ENCODE results near the gene ANK2. TPM values are rescaled to one million over a fixed set of nuclear protein-coding genes. Genes with fewer than 3 reads are reported as not detected.

Gene ANK2
- total and polyA plus RNA-seq, 2 experiments from 2014 or later, result 49.4 to 190 TPM

GRCh38 chr4:113270520-113271319 lies 221.3 kb downstream of the ANK2 start:
- H3K36me3 ChIP-seq, result peaks cover 8% of the 10 kb centered on the region
- no peaks in the 10 kb centered on the region for H3K4me1 ChIP-seq (ENCODE audit: low read depth)
- no peaks in the 10 kb centered on the region for H3K9me3 ChIP-seq (ENCODE audit: low read depth)
- DNase-seq (ENCODE audit: low read depth in 1 of 2, low spot score in 1 of 2), result no peak
- no peak overlapping the region for H3K4me3 ChIP-seq
- no peak overlapping the region for H3K27ac ChIP-seq
- TF ChIP-seq, protein P1, sequence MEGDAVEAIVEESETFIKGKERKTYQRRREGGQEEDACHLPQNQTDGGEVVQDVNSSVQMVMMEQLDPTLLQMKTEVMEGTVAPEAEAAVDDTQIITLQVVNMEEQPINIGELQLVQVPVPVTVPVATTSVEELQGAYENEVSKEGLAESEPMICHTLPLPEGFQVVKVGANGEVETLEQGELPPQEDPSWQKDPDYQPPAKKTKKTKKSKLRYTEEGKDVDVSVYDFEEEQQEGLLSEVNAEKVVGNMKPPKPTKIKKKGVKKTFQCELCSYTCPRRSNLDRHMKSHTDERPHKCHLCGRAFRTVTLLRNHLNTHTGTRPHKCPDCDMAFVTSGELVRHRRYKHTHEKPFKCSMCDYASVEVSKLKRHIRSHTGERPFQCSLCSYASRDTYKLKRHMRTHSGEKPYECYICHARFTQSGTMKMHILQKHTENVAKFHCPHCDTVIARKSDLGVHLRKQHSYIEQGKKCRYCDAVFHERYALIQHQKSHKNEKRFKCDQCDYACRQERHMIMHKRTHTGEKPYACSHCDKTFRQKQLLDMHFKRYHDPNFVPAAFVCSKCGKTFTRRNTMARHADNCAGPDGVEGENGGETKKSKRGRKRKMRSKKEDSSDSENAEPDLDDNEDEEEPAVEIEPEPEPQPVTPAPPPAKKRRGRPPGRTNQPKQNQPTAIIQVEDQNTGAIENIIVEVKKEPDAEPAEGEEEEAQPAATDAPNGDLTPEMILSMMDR (IDR thresholded peaks at IDR 0.05; ENCODE audit: low read depth, low read length), result no peak
- no peaks in the 10 kb centered on the region for H3K27me3 ChIP-seq

DNA sequence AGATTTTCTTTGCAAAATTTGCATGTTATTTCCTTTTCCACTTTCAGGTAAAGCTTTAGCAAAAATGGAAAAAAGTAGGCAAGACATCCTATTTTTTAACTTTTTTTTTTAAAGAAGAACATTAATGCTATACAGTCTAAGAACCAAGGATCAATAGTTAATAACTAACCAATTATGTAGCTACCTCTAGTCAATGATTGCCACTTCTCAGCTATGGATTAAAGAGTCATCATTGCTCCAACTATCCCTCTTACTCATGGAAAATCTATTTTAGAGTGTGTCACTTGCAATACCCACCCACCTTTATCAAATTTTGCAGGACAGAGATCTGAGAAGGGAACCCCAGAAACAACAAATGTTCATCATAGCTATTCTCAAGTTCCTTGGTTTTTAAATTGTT lies 223.1 kb downstream of the ANK2 start:
- Histone ChIP-seq H3K4me1 (ENCODE audit: low read depth) (no peaks in the 10 kb centered on the region), H3K4me3 (no peak overlapping the region), H3K27ac (no peak overlapping the region), H3K9me3 (ENCODE audit: low read depth) (no peaks in the 10 kb centered on the region), H3K36me3 (peaks cover 8% of the 10 kb centered on the region), H3K27me3 (no peaks in the 10 kb centered on the region)
- TF ChIP-seq, protein P1 (IDR thresholded peaks at IDR 0.05; ENCODE audit: low read depth, low read length), result no peak
- no peak for DNase-seq (ENCODE audit: low read depth in 1 of 2, low spot score in 1 of 2)

DNA sequence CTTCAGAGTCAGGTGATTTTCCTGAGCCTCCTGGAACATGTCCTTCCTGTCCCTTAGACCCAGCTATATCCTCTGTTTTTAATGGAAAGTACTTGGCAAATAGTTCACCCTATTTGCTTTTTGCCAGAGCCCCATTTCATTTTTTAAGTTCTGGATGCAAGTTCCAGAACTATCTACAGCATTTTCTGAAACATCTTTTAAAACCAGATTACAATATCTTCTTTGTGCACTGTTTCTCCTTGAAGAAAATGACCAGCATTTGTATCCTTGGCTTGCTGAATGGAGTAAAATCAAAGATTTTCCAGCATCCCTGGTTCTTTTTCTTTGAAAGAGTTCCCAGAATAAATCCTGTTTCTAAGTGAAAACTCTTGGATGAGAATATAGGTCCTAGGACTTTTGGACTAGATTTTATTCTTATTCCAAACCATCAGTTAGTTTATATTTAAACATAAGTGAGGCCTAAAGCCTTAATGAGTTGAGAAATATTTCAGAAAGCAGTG lies 224.3 kb downstream of the ANK2 start:
- Histone ChIP-seq H3K4me3 (no peak overlapping the region), H3K27me3 (no peaks in the 10 kb centered on the region), H3K36me3 (peaks cover 8% of the 10 kb centered on the region), H3K9me3 (ENCODE audit: low read depth) (no peaks in the 10 kb centered on the region), H3K27ac (no peak overlapping the region), H3K4me1 (ENCODE audit: low read depth) (no peaks in the 10 kb centered on the region)
- no peak for DNase-seq (ENCODE audit: low read depth in 1 of 2, low spot score in 1 of 2)
- TF ChIP-seq, protein P1 (IDR thresholded peaks at IDR 0.05; ENCODE audit: low read depth, low read length), result no peak

GRCh38 chr4:113276464-113277170 lies 227.2 kb downstream of the ANK2 start:
- Histone ChIP-seq H3K4me3 (no peak overlapping the region), H3K9me3 (ENCODE audit: low read depth) (no peaks in the 10 kb centered on the region), H3K4me1 (ENCODE audit: low read depth) (no peaks in the 10 kb centered on the region), H3K36me3 (peaks cover 9% of the 10 kb centered on the region), H3K27ac (no peak overlapping the region), H3K27me3 (no peaks in the 10 kb centered on the region)
- no peak for DNase-seq (ENCODE audit: low read depth in 1 of 2, low spot score in 1 of 2)
- TF ChIP-seq, protein P1 (IDR thresholded peaks at IDR 0.05; ENCODE audit: low read depth, low read length), result no peak

GRCh38 chr4:113278324-113278934 lies 229.0 kb downstream of the ANK2 start:
- Histone ChIP-seq H3K36me3 (peaks cover 10% of the 10 kb centered on the region), H3K4me1 (ENCODE audit: low read depth) (no peaks in the 10 kb centered on the region), H3K27ac (no peak overlapping the region), H3K9me3 (ENCODE audit: low read depth) (no peaks in the 10 kb centered on the region), H3K4me3 (no peak overlapping the region), H3K27me3 (no peaks in the 10 kb centered on the region)
- TF ChIP-seq, protein P1 (IDR thresholded peaks at IDR 0.05; ENCODE audit: low read depth, low read length), result peak; percentile 93
- DNase-seq (ENCODE audit: low read depth in 1 of 2, low spot score in 1 of 2), result peak; percentile 86 to 91
